Activated gamma-delta T cell treated with Interleukin-2 at 50 U/mL for 16 hours (primary cell): ENCODE measurements around the gene IFNA2.
"Not testable (repeated sequence)": the region's sequence is repeated elsewhere in the genome, so short reads cannot be mapped to it uniquely, and the experiment has no call there.

Experiments used
- DNase-seq: peaks from one replicate; pipeline ENCODE4 v3.0.0-alpha.2; 2020

Gene IFNA2

DNA sequence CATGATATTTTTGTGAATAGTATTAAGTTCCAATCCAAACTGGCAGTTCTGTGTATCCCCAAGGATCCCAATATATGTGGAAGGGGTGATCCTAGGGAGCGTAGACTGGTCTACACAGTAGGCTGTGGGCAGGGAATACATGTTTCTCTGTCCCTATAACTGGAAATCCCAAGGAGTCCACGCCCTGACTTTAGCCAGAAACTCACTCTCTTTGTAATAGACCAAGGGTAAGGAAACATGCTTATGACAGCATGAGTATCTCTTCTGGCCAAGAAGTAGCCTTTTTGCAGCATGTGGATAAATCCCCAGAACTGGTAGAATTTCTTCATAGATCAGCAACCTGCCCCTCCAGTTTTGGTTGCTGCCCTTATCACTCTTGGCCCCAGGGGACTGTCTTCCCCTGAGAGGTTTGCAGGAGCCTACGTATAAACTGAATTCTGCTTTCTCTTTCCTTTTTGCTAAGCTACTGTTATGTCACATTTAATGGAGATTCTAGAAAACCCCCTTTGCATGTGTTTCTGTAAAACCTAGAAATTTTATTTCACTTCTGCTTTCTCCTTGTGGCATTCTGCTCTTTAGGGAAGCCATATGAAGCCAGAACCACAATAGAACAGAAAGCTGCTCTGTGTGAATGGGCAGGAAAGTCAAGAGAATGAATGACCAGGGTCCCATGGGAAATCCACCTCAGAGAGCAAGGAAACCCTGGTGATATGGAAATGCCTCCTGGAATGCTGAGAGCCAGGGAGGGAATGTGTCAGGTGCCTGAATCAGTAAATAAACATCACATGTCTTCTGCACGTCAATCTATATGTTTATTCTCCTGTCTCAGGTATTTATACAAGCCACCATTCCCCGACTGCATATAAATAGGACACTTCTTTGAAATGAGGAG, 3.5 kb downstream of the IFNA2 start:
- no peak for DNase-seq

DNA sequence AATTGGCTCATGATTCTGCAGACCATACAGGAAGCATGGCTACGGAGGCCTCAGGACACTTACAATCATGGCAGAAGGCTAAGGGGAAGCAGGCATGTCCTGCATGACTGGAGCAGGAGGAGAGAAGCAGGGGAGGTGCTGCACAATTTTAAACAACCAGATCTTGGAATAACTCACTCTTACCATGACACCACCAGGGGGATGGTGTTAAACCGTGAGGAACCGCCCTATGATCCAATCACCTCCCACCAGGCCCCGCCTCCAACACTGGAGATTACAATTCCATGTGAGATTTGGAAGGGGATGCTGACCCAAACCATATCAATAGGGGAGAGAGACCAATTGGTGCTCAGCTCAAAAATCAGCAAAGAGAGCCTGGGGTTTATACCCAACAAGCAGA, 13.7 kb downstream of the IFNA2 start:
- not testable (repeated sequence) for DNase-seq

DNA sequence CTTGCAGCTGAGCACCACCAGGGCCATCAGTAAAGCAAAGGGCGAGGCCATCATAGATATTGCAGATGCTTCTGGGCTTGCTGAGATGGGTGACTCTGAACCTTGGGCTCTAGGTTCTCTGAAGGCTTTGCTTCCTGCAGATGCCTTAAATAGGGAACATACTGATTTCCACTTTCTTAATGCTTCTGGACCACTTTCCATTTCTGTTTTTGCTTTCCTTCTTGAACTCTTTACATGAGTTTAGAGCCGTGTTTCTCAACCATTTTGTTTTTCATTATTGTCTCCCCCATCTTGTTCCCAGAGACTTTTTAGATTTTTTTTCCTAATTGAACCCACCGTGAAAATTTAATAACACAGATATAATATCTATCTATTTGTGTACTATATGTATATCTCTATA, 17.2 kb downstream of the IFNA2 start, which contains the start of gene IFNA13:
Gene IFNA13 (minus strand): TSS at position 101 of the 400 bp plus-strand sequence. CDS start 47 bp downstream, at position 54.
- no peak for DNase-seq

DNA sequence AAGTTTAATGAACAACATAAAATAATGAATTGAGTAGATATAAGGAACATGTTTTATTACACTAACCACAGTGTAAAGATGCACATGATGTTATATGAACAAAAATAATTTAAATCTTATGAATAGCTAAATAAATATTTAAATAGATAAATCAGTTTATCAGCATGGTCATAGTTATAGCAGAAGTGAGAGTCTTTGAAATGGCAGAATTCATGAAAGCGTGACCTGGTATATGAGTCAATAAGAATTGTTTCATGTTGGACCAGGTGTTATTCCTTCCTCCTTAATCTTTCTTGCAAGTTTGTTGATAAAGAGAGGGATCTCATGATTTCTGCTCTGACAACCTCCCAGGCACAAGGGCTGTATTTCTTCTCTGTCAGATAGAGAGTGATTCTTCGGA, 18.0 kb downstream of the IFNA2 start:
- not testable (repeated sequence) for DNase-seq

DNA sequence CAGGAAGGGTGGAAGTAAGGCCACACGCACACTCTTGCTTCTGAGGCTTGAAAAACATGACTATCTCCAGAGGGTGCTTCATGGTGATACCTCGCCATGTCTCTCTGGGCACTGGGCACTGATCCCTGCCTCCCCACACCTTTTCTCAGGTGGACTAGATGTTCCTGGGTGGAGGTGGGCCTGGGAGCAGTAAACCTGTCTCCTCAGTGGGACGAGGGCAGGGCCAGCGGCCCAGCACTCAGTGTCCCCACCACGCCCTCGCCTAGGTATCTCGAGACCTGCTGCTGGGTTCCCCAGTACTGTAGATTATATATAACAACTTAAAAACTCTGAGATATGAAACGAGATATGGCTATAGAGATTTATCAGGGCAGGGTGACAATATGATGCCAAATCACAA, 22.9 kb downstream of the IFNA2 start:
- DNase-seq, result no peak

DNA sequence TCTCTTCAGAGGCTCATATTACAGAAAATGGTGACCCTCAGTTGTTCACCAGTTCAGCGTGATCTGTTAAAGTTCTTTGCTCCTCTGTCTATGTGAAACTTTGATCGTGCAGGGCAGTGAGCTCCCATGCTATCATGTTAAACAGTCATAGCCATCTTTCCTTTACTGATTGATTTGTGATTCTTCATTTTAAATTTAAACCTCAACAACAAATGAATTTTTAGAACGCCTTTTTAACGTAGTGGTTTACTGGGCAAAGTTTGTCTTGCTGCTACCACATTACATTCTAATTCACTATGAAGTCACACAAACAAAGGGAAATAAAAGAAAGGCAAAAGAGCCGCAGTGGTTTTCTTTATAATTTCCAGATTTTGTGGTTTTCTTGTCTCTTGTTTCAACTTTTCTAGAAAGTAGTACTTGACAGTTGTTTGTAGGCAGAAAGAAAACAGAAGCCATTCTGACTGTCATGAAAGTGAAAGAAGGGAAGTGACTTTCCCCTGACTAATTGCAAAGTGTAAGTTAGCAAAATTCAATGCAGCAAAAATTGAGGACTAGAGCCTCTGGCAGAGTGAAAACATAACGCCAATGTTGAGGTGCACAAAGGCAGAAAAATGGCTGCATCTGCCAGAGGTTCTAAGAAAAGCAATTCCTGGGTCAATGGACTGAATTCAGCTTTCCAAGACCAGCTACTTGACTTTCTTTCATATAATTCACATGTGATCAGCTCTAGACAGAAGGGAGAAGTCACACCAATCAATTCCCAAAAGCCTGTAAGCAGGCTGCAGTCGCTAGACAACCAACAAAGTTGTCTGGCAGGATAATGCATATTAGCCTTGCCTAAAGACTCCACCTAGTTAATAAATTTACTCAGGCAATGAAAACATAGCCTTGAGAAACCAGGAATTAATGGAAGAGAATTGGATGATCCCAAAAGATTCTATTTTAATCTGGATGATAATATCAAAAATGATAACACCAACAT, 27.4 kb downstream of the IFNA2 start:
- DNase-seq, result no peak

DNA sequence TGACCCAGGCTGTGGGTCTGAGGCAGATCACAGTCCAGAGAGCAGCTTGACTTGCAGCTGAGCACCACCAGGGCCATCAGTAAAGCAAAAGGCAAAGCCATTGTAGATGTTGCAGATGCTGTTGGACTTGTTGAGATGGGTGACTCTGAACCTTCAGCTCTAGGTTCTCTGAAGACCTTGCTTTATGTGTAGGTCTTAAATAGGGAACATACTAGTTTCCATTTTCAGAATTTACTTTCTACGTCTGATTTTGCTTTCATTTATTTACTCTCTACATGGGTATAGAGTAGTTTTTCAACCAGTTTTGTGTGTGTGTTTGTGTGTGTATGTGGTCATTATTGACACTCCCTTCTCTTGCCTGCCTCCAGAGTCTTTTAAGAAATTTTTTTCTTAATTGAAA, 34.4 kb downstream of the IFNA2 start, which contains the start of gene IFNA6:
Gene IFNA6 (minus strand): TSS at position 101 of the 400 bp plus-strand sequence. CDS start 0 bp downstream, at position 101.
- DNase-seq, result no peak

DNA sequence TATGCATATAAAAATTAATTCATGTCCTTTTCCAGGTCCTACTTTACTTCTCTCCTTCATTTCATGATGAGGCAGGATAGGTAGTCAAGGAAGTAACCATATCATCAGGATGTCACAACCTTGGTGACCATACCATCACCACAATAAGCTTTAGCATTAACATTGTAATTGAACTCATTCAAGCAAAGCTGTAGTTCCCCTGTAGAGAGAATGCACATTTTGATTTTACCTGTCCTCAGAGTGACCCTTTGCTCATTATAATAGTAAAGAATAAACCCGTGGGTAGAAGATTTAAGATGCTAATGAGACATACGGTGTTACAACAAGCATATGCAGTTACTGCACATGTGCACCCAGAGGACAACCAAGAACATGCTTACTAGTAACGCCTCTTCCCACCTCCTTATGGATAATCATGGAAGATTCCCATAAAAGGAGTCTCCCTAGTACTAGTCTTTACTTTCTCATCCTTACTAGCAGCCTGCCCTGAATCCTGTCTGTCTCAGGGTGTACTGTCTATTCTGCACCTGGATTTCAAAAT, 36.7 kb downstream of the IFNA2 start:
- no peak for DNase-seq

DNA sequence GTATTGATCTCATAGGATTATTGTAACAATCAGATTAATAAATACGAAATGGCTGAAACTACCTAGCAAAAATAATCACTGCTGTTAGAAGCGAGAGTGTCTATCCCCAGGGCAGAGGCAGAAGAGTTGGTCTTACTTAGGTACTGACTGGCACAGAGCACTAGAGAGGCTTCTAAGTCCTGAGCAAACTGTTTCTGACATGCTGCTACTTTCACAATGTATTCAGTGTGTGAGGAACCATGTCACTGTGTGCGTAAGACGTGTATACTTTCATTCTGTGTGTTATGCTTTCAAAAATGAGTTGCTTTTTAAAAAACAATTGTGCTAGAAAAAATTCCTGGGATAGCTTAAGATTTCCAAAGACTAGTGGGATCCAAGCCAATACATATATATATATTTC, 44.5 kb downstream of the IFNA2 start:
- DNase-seq, result no peak

DNA sequence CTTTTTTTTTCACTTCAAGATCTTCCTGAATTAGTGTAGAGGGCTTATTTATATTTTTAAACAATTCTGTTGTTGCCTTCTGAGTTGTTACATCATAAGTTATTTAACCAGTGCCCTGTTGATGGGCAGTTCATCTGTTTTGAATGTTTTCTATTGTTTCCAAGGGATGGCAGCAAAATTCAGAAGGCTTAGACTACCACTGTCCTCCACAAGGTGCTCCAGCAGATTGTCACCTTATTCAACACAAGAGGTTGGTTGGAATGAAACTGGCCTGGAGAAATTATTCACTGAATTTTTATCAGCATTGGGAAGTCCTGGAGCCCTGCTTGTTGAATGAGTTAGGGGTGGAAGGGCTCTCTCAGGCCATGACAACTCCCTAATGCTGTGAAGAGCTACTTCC, 48.7 kb downstream of the IFNA2 start:
- no peak for DNase-seq

DNA sequence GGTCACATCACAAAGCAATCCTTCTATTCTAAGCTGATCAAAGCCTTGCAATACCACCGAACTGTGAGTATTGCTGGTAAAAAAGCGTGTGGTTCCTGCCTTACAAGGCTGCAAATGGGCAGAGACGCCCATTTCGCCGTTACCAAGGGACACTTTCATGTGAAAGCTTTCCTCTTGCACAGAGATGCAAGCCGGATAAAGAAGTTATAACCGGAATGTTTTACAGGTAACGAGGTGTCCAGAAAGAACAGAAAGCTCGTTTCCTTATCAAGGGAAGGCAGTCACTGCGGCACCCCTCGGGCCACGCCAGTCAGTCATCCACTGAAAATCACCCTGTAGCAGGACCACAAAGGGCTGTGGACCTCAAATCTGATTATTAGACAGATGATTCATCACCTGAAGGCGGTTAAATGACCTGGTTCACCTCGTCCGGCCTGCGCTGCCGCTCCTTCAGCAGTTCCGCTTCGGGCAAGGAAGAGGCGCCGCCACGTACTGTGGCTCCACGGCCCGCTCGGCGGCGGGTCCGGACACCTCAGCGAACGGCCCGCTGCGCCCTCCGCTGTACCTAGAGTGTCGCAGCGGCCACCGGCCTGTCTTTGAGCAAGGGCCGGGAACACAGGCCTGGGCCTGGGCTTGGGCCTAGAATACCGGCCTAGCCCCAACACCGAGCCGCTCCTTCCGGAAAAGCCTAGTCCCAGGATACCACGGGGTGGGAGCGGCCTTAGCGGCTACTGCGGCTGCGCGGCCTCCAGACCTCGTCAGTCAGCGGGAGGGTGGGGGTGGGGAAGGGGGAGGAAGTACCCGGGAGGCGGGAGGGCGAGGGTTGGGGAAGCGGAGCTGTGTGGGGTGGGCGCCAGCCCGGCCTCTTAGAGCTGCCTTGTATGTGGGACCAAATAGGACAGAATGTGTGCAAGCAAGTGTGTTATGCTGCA, 50.2 kb downstream of the IFNA2 start, which contains the start of gene KLHL9:
Gene KLHL9 (minus strand): TSS at position 704 of the 932 bp plus-strand sequence. CDS start 545 bp downstream, at position 159.
- DNase-seq, result peak; percentile 81
